ENCODE data around the gene C16orf87.

DNA sequence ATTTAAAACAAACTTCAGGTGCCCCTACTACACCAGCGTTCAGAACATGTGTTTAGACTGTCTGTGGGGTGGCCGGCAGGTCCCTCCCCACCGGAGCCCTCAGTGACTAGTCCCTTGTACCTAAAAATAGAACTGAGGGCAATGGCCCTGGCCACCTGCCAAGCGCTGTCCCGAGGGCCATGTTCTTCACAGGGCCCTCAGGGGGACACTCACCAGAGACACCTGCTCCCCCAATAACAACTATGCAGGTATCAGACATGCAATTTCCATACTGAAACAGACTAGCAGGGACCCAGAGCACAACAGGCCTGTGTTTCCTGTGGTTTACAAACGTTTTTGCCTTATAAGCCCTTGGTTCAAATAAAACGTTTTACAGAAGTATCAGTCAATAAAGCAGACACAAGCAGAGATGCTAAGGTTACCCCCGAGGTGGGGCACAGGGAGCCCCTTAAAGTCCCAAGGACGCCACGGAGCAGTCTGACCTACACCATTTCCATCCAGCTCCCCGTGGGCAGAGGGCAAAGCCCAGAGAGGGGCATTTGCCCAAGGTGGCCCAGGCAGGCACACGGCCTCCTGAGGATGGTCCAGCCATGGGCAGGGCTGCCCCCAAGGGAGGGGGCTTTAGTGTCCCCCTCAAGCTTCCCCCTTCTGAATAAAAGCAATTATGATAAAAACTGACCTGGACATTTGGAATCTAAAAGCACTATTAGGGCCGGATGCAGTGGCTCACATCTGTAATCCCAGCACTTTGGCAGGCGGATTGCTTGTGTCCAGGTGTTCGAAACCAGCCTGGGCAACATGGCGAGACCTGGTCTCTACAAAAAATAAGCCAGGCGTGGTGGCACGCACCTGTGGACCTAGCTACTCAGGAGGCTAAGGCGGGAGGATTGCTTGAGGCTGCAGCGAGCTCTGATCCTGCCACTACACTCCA is 81.9 kb downstream of the C16orf87 start:
- TF ChIP-seq, protein P1, sequence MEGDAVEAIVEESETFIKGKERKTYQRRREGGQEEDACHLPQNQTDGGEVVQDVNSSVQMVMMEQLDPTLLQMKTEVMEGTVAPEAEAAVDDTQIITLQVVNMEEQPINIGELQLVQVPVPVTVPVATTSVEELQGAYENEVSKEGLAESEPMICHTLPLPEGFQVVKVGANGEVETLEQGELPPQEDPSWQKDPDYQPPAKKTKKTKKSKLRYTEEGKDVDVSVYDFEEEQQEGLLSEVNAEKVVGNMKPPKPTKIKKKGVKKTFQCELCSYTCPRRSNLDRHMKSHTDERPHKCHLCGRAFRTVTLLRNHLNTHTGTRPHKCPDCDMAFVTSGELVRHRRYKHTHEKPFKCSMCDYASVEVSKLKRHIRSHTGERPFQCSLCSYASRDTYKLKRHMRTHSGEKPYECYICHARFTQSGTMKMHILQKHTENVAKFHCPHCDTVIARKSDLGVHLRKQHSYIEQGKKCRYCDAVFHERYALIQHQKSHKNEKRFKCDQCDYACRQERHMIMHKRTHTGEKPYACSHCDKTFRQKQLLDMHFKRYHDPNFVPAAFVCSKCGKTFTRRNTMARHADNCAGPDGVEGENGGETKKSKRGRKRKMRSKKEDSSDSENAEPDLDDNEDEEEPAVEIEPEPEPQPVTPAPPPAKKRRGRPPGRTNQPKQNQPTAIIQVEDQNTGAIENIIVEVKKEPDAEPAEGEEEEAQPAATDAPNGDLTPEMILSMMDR (IDR thresholded peaks at IDR 0.05), result no peak
- TF ChIP-seq POLR2AphosphoS5 (IDR thresholded peaks at IDR 0.05; ENCODE audit: low read depth, low read length), result no peak

All from Panc1 (cell line).